ENCODE data around the gene HLF. TPM values are rescaled to one million over a fixed set of nuclear protein-coding genes. Genes with fewer than 3 reads are reported as not detected.

Gene HLF
- total and polyA plus RNA-seq, 2 donors (not counting 3 experiments of a cell fraction or from before 2014, with no cell fraction given): not detected

GRCh38 chr17:55363033-55363432, 98.3 kb downstream of the HLF start:
- POLR2A ChIA-PET: no interaction called here

More at GRCh38 chr17:55363033-55363432, 98.3 kb downstream of the HLF start:
- BruUV-seq (replicated peaks): no TSS peak
- no peak overlapping the region for H2AFZ ChIP-seq (ENCODE audit: low read depth, low read length)
- H3K4me3 ChIP-seq (replicated peaks in 1 of 3; ENCODE audit: insufficient read depth in 1 of 3, low read depth in 1 of 3, low read length in 3 of 3): no peak overlapping the region
- H4K20me1 ChIP-seq (replicated peaks; ENCODE audit: control insufficient read depth, extremely low read depth, insufficient read depth, low read length): no peaks in the 10 kb centered on the region
- H3K27me3 ChIP-seq (ENCODE audit: control insufficient read depth in 2 of 2, insufficient read depth in 2 of 2, low read length in 2 of 2): peaks cover 3 to 7% of the 10 kb centered on the region in 2 experiments
- H3K36me3 ChIP-seq (ENCODE audit: control insufficient read depth in 2 of 2, extremely low read depth in 1 of 2, insufficient read depth in 2 of 2, low read length in 2 of 2): no peaks in the 10 kb centered on the region
- H3K79me2 ChIP-seq (ENCODE audit: control insufficient read depth, insufficient read depth, low read length): no peaks in the 10 kb centered on the region
- TF ChIP-seq EZH2 (IDR thresholded peaks at IDR 0.05; ENCODE audit: borderline replicate concordance, low read depth, low read length, severe bottlenecking): no peak
- no peak for TF ChIP-seq CTCF (IDR thresholded peaks at IDR 0.05; ENCODE audit: extremely low read depth in 1 of 2, insufficient read depth in 1 of 2, low read depth in 1 of 2, low read length in 2 of 2)
- no peak for TF ChIP-seq GATA2 (IDR thresholded peaks at IDR 0.05; ENCODE audit: insufficient read depth, insufficient read length, low read depth, low read length)
- no peak for TF ChIP-seq JUN (IDR thresholded peaks at IDR 0.05; ENCODE audit: borderline replicate concordance, insufficient read depth, insufficient read length, low read depth)
- TF ChIP-seq FOS (IDR thresholded peaks at IDR 0.05; ENCODE audit: borderline replicate concordance, insufficient read depth, low read length): no peak
- no peak for TF ChIP-seq POLR2AphosphoS5 (IDR thresholded peaks at IDR 0.05; ENCODE audit: insufficient read depth, low read depth, low read length)
- TF ChIP-seq POLR2A (IDR thresholded peaks at IDR 0.05; ENCODE audit: low read depth, low read length): no peak
- TF ChIP-seq MYC (IDR thresholded peaks at IDR 0.05; ENCODE audit: low read depth, low read length): no peak
- TF ChIP-seq MAX (IDR thresholded peaks at IDR 0.05; ENCODE audit: insufficient read depth, insufficient read length): no peak
- no peak overlapping the region for H3K4me2 ChIP-seq (ENCODE audit: insufficient read depth, low read length)
- intact Hi-C loops (cut with micrococcal nuclease) (no loop called here), dilution Hi-C loops (cut with MboI; ENCODE audit: extremely low pct_ligation_motif_present, low sequenced_read_pairs) (no loop called here)
- H3K27ac ChIP-seq (ENCODE audit: insufficient read depth, low read depth, low read length): no peak overlapping the region
- H3K9ac ChIP-seq (replicated peaks; ENCODE audit: extremely low read depth, insufficient read depth, low read length): no peak overlapping the region
- DNase-seq (ENCODE audit: low read depth, low spot score): no peak
- no peaks in the 10 kb centered on the region for H3K4me1 ChIP-seq (ENCODE audit: control insufficient read depth, extremely low read depth, insufficient read depth, low read length)
- CTCF ChIA-PET: interaction anchor here (0.7 to 2.0 kb wide), 4 partner anchors 9 to 370 kb away, joined by 3 to 6 read pairs (median 5); no protein-coding TSS in a partner anchor
- no peaks in the 10 kb centered on the region for H3K9me3 ChIP-seq (replicated peaks; ENCODE audit: control insufficient read depth, insufficient read depth, low read length)
- no peaks in the 10 kb centered on the region for H3K9me1 ChIP-seq (replicated peaks; ENCODE audit: control insufficient read depth, extremely low read depth, insufficient read depth, low read length)
- FAIRE-seq: no peak

All from endothelial cell of umbilical vein (primary cell).